Measurements from ENCODE around the gene CNEP1R1.

Gene CNEP1R1

DNA sequence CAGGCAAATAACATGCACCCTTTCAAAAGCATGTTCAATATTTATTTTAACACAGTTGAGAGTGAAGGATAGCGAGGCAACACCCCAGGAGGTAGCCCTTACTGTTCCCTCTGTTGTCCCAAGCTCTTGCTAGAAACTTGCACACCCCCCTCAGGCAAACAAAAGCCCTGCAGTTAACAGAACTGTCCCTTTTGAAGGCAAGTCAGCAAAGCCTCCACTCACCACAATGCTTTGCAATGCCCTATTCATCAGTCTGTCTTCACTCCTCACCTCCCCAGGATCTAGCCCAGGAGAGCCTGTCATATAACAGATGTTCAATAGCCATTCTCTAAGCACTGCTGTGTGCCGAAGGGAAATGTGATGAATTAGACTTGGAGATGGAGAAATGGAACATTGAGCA is 3.5 kb upstream of the CNEP1R1 start:
- no peak for DNase-seq

DNA sequence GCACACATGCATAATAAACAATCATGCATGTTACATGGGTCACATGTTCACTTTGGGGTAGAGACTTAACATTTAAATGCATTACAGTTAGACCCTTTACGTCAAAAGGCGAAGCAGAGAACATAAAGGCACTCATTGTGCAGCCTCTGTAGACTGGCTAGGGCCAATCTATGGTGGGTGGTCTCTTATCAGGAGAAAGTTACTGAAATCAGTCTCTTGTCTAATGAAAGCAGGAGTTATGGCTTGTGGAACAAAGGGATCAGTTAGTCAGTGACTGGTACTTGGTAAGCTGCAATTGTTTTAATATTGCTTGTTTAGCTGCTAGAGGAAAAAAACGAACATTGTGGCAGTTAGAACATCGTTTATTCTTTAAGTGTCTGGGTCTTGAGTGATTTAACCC is 1.4 kb upstream of the CNEP1R1 start:
- DNase-seq: no peak

DNA sequence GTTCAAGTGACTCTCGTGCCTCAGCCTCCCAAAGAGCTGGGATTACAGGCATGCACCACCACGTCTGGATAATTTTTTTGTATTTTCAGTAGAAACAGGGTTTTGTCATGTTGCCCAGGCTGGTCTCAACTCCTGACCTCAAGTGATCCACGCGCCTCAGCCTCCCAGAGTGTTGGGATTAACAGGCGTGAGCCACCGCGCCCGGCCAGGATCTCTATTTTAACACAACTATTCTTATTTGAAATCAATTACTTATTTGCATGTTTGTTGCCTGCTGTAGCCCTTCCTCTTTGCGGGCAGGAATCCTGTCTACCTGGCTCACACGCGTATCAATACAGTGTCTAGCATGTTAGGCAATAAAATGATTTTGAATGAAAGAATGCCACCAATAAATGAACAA is 818 bp upstream of the CNEP1R1 start:
- no peak for DNase-seq

DNA sequence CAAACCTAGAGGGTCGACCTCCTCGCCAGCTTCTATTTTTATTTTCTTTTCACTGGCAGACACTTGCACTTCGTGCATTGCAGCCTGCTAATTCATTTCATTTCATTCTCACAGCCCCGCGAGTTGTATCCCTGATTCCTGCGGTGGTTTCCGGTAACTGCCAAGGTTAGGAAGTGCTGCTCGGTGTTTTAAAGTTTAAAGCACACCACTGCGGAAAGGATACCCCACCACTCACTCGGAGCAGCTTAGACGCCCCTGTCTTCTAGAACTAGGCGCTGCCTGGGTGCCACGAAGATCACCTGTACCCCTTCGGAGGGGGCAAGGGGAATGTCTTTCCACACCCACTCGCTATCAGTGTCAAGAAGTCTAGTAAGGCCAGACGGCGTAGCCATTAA is 509 bp downstream of the CNEP1R1 start:
- DNase-seq: peak in 2 of 5 donors; percentile 17 to 18

DNA sequence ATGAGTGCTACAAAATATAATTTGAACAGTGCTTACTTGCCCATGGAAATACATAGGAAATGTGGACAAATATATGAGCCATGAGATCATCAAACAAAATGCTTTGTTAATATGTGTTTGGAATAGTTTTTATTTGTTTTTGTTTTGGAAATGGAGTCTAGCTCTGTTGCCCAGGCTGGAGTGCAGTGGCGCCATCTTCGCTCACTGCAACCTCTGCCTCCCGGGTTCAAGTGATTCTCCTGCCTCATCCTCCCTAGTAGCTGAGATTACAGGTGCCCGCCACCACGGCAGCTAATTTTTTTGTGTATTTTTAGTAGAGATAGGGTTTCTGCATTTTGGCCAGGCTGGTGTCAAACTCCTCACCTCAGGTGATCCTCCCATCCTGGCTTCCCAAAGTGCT is 2.8 kb downstream of the CNEP1R1 start:
- DNase-seq: no peak

DNA sequence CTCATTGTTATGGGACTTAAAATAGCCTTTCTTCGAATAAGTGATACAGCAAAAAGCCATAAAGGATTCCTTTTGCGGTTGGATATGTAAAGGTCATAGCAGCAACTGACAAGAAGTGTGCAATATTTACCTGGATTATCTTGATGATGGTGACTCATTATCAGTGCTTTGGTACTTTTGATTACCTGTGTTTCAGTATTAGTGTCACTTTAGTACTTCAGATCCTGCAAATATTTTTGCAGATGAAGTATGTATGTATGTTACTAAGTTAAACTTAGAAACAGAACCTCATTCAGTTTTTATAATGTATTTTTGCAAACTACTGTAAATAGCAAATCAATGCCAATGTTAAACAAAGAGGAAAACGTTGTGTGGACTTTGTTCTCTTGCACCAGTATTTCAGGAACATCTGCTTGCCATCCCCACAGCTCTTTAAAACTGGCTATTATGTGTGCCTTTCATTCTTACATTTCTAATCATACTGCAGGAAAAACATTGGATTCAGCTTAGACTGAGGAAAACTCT is 10.5 kb downstream of the CNEP1R1 start:
- no peak for DNase-seq

DNA sequence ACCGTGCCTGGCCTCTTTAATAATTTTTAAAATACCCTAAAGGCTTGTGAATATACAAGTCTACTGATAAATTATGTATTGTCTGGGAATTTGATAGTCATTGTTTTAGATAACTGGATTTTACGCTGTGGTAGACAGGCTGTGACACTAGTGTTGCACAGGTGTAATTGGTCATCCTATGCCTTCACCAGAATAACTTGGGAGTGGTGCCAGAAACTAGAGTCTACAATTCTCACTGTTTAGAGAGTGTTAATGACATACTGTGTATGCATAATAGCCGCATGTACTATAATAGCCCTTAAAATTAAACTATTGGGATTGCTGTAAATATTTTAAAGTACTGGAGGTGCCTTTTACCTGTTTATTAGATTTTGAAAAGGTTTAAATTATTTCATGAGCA is 11.4 kb downstream of the CNEP1R1 start:
- DNase-seq: no peak

DNA sequence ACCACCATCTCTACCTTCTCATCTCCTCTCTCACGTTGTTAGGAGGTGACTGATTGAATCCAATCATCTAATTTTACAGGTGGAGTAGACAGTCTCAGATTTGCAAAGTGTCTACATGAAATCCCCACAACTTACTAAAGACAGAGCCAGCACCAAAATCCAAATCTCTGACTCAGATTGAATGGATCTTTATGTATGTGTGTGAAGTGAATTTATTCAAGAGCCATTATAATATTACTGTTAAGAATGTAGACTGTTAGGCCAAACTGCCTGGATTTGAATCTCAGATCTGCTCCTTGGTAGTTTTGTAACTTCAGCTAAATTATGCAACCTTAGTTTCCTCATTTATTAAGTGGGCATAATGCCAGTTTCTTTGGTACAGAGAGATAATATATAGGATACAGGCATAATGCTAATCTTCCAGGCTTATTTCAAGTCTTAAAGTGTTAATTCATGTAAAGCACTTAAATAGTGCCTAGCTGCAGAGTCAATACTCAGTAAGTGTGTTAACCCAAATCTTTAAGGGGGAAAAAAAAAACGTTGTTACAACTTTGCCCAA is 12.7 kb downstream of the CNEP1R1 start:
- no peak for DNase-seq

DNA sequence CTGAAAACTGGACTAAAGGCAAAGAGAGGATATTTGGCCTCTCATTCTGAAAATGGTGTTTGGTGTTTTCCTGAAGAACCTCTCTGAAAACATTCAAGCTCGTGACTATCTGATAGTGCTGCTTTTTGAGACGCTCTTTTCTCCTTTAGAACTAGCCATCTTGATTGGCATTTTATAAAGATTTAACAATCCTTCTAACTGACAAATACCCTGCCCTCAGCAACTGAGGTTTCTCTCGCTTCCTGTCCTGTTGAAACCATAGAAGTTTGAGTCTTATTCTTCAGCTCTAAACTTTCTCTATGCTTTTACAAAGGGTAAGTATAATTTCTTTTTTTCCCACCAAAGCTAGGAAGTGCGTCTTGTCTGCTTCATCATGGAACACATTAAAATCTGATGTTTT is 13.3 kb downstream of the CNEP1R1 start:
- no peak for DNase-seq

DNA sequence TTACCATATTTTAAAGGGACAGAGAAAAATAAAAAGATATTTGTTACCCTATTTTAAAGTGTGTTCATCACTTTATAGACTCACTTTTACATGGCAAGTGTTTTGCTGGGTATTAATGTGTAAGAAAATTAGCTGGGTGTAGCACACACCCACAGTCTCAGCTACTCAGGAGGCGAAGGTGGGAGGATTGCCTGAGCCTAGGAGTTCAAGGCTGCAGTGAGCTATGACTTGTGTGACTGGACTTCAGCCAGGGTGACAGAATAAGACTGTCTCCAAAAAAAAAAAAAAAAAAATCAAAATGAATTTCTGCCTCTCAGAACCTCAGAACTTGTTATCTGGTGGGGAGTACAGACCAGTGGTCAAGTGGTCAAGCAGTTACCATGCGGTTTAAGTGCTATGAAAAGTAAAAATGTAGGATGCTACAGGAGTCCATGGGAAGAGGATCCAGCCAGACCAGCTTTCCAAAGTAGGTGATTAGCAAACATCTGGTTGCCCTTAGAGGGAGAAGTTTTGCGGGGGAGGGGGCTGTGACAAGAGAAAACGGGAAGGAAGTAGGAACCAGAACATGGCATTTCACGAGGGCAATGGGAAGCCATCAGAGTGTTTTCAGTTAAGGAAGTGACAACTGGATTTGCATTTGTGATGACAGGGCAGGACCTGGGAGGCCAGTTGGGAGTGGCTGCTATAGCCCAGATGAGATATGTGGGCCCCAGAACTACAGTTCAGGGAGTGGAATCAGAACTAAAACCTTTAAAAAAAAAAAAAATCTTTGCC is 13.9 kb downstream of the CNEP1R1 start:
- DNase-seq: no peak

DNA sequence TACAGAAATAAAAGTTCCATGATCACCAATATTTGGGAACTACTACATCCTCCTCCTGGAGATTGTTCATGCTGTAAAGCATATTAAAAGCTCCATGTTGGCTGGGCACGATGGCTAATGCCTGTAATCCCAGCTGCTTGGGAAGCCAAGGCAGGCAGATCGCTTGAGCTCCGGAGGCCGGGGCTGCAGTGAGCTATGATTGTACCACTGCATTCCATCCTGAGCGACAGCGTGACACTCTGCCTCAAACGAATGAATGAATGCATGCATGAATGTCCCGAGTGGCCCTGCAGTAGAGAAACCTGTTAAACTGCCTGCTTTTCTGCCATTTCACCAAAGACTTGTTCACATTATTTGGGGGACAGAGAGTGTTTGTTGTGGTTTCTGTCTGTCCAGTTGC is 15.0 kb downstream of the CNEP1R1 start:
- no peak for DNase-seq

DNA sequence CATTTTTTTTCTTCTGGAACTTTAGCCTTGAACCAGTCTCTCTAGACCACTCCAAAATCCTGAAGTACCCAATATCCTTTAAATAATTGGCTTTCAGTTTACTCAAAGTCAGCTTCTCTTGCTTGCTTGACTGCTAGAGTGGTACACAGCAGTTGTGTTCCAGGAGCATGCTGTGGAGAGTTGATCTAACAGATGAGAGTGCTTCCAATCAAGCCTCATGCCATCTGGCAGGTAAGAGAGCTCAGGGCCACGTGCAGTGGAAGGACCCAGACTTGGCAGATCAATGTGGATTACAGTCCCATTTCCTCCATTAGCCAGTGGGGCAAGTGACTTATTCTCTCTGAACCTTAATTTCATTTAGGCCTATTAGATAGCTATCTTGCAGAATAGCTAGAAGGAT is 15.7 kb downstream of the CNEP1R1 start:
- DNase-seq: no peak

DNA sequence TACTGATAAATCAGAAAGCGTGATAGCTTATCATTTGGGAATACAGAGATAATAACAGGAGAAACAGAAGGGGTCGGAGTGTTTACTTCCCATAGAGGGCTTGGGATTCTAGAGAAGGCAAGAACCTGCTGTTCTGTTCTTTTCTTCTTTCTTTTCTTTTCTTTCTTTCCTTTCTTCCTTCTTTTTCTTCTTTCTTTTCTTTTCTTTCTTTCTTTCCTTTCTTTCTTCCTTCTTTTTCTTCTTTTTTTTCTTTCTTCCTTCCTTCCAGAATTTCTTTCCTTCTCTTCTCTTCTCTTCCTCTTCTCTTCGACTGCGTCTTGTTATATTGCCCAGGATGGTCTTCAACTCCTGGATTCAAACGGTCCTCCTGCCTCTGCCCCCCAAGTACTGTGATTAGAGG is 18.3 kb downstream of the CNEP1R1 start:
- DNase-seq: no peak

DNA sequence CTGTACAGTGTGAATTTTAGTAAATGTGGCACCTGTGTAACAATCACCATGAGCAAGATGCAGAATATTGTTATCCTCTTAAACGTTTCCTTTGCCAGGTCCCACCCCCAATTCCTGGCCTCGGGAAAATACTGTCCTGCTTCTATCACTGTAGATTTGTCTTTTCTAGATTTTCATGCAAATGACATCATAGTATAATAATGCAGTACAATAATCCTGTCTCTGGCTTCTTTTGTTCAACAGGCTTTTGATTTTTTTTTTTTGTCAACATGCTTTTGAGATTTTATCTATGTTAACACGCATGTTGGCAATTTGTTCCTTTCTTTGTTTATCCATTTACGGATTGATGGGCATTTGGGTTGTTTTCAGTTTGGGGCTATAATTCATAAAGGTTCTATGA is 20.4 kb downstream of the CNEP1R1 start:
- no peak for DNase-seq

DNA sequence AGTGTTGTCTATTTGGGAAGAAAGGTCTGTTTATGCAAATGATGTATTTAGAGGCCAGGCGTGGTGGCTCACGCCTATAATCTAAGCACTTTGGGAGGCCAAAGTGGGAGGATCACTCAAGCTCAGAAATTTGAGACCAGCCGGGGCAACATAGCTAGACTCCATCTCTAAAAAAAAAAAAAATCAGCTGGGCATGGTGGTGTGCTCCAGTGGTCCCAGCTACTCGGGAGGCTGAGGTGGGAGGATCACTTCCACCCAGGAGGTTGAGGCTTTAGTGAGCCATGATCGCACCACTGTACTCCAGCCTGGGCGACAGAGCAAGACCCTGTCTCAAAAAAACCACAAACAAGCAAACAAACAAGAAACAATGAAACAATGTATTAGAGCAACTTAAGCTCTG is 21.8 kb downstream of the CNEP1R1 start:
- no peak for DNase-seq

DNA sequence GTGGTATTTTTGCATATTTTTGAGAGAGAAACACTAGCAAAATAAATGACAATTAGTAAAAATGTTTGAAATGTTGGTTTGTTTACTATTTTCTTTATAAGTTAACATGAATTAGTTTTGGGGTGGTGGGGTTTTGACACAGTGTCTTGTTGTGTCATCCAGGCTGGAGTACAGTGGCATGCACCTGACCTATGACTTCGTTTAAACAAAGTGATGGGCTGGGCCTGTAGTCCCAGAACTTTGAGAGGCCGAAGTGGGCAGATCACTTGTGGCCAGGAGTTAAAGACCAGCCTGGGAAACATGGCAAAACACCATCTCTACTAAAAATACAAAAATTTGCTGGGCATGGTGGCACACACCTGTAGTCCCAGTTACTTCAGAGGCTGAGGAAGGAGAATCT is 22.8 kb downstream of the CNEP1R1 start:
- no peak for DNase-seq

DNA sequence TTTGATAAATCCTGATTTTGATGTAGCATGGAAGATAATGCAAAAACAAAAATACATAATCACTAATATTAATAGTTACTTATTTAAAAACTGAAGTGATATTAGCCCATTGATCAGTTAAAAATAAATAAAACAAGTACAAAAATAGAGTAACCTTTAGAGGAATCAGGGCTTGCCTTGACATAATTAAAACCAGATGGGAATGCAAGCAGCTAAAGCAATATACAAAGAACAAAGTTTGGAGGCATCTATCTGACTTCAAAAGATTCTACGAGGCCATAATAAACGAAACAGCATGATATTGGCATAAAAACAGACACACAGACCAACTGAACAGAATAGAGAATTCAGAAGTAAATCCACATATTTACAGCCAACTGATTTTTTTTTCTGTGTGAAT is 25.8 kb downstream of the CNEP1R1 start:
- no peak for DNase-seq

DNA sequence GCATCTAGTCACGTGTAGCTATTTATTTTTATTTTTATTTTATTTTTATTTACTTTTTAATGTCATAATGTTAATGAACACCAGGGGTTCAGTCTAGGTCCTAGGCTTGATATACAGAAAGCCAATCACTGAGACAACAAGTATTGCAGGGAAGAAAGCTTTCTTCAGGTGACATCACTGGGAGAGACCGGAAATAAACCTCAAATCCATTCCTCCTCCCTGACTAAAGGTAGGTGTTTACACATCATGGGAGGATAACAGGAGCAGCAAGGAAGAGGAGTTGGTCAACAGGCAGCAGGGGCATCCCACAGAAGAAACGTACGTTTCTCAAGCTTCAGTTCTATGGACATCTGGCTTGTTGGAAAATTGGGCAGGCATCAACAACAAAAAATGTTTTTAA is 31.2 kb downstream of the CNEP1R1 start:
- no peak for DNase-seq

DNA sequence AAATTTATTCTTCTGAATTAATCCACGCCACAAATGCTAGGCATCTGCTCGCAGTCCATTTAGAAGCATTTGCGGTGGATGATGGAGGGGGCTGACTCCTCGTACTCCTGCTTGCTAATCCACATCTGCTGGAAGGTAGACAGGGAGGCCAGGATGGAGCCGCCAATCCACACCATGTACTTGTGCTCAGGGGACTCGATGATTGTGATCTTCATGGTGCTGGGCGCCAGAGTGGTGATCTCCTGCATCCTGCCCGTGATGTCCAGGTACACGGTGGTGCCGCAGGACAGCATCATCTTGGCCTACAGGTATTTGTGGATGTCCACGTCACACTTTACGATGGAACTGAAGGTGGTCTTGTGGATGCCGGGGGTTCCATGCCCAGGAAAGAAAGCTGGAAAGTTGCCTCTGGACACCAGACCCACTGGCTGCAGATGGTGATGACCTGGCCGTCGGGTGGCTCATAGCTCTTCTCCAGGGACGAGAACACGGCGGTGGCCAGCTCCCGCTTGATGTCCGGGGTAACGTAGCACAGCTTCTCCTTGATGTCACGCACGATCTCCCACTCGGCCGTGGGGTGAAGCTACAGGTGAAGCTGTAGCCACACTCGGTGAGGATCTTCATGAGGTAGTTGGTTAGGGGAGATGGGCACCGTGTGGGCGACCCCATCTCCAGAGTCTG is 33.2 kb downstream of the CNEP1R1 start:
- no peak for DNase-seq

DNA sequence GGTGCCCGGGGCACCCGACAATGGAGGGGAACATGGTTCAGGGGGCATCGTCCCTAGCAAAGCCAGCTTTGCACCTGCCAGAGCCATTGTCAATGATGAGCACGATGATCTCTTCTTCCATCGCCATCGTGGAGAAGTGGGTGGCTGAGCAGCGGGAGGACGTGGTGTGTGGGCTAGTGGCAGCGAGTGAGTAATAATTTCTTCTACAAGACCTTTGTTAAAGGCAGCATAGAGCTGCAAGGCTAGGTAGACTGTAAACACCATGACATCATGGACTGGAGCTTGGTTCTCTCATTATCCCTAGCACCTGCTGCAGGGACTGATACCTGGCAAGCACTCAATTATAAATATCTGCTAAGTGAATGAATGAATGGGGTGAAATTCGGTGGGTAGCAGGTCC is 34.1 kb downstream of the CNEP1R1 start:
- DNase-seq: no peak

DNA sequence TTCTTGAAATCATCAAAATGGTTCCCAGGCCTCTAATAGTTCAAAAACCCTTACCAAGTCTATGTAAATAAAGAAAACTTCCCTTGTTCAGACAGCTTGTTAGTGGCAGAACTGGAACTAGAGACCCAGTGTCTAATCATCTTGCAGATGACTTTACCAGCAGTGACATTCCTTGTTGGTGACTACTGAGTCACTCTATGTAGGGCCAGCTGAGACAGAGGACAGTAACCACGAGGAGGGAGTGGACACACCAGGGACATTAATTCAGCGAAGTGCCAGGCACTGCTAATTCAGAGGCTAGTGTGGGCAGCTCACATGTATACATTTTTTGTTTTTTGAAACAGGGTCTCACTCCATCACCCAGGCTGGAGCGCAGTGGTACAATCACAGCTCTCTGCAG is 34.6 kb downstream of the CNEP1R1 start:
- no peak for DNase-seq

DNA sequence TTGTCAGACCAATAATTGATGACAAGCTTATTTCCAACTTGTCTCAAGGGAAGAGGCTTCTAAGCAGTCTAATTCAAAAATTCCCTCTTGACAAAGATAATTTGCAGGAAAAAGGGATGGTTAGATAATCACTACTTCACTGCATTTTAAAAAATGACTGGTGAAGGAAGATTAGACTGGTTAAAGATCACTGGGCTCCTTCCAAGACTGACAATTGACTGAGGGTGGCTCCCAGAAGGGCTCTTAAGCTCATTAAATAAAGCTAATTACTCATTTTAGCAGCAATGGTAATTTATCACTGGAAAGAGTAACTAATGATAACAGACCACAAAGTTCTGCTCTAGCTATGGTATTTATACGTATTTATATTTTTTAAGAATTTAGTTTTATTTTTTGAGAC is 36.3 kb downstream of the CNEP1R1 start:
- DNase-seq: no peak

DNA sequence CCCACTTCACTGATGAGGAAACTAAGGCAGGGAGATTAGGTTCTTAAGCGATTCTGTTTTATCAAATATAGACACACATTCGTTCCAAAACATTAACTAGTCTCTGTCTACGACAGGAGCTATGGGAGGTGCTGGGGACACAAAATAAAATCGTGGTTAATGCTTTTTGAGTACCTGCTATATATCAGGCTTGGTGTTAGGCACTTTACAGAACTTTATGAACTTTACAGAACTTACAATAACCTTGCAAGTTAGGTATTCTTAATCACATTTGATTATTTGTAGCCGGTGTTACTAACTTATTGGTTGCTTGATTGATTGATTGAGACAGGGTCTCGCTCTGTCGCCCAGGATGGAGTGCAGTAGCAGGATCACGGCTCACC is 40.2 kb downstream of the CNEP1R1 start:
- no peak for DNase-seq

Data from T-helper 1 cell (primary cell).